Fibroblast of the aortic adventitia (primary cell): ENCODE results near the gene PTDSS2. TPM values are rescaled to one million over a fixed set of nuclear protein-coding genes. Genes with fewer than 3 reads are reported as not detected.

Experiments used
- DNase-seq: peaks from one replicate; pipeline ENCODE4 v3.0.0-alpha.2; 2010; ENCODE audit warnings: low read depth
- H3K4me3 ChIP-seq: 2 replicates; pipeline ENCODE4 v1.5.1; 2011; ENCODE audit warnings: low read depth, mild to moderate bottlenecking, control low read depth, low read length, moderate library complexity
- total RNA-seq: library from RNA; depleted of rRNA; stranded (reverse); fragments of >200 nt; gene quantifications from 2 replicates; pipeline ENCODE4 v1.2.3, GENCODE V29; 2012; ENCODE audit warnings: low replicate concordance
- TF ChIP-seq, protein P1 (sequence below): IDR thresholded peaks from 2 replicates; pipeline ENCODE4 v1.5.1; 2011; ENCODE audit warnings: mild to moderate bottlenecking, low read length, control low read depth, inconsistent platforms; ENCODE audit not compliant: insufficient read depth

The PTDSS2 gene
- total RNA-seq, 1 donor, result 28.7 TPM

- DNase-seq, result no peak
- H3K4me3 ChIP-seq, result no peak overlapping the region
- TF ChIP-seq, protein P1, sequence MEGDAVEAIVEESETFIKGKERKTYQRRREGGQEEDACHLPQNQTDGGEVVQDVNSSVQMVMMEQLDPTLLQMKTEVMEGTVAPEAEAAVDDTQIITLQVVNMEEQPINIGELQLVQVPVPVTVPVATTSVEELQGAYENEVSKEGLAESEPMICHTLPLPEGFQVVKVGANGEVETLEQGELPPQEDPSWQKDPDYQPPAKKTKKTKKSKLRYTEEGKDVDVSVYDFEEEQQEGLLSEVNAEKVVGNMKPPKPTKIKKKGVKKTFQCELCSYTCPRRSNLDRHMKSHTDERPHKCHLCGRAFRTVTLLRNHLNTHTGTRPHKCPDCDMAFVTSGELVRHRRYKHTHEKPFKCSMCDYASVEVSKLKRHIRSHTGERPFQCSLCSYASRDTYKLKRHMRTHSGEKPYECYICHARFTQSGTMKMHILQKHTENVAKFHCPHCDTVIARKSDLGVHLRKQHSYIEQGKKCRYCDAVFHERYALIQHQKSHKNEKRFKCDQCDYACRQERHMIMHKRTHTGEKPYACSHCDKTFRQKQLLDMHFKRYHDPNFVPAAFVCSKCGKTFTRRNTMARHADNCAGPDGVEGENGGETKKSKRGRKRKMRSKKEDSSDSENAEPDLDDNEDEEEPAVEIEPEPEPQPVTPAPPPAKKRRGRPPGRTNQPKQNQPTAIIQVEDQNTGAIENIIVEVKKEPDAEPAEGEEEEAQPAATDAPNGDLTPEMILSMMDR, result no peak
These were observed 45.5 kb downstream of the PTDSS2 start for GRCh38 chr11:495537-495931.

GRCh38 chr11:496834-497564 lies 46.9 kb downstream of the PTDSS2 start:
- no peak overlapping the region for H3K4me3 ChIP-seq
- TF ChIP-seq, protein P1, result no peak

DNA sequence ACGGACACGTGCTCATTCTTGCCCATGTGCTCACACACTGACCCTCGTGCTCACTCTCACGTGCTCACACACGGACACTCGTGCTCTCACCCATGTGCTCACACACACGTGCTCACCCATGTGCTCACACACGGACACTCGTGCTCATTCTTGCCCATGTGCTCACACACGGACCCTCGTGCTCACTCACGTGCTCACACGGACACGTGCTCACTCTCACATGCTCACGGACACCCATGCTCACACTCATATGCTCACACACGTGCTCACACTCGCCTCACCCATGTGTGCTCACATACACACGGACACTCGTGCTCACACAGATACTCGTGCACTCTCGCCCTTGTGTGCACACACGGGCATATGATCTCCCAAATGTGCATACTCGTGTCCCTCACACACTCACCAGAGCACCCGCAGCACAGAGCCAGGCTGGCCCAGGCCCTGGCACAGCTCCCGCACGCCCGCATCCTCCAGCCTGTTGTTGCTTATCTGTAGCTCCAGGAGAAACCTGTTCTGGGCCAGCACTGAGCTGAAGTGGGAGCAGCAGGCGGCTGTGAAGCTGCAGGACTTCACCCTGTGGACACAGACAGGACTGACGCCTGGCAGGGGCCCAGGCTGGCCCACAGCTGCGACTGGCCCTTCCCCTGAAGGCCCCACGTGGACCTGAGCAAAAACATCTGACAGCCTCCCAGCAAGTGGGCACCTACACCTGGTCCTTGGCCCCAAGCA lies 47.7 kb downstream of the PTDSS2 start:
- no peak overlapping the region for H3K4me3 ChIP-seq
- no peak for DNase-seq
- TF ChIP-seq, protein P1, result no peak

More at GRCh38 chr11:496834-497564, 46.9 kb downstream of the PTDSS2 start:
- DNase-seq, result no peak

DNA sequence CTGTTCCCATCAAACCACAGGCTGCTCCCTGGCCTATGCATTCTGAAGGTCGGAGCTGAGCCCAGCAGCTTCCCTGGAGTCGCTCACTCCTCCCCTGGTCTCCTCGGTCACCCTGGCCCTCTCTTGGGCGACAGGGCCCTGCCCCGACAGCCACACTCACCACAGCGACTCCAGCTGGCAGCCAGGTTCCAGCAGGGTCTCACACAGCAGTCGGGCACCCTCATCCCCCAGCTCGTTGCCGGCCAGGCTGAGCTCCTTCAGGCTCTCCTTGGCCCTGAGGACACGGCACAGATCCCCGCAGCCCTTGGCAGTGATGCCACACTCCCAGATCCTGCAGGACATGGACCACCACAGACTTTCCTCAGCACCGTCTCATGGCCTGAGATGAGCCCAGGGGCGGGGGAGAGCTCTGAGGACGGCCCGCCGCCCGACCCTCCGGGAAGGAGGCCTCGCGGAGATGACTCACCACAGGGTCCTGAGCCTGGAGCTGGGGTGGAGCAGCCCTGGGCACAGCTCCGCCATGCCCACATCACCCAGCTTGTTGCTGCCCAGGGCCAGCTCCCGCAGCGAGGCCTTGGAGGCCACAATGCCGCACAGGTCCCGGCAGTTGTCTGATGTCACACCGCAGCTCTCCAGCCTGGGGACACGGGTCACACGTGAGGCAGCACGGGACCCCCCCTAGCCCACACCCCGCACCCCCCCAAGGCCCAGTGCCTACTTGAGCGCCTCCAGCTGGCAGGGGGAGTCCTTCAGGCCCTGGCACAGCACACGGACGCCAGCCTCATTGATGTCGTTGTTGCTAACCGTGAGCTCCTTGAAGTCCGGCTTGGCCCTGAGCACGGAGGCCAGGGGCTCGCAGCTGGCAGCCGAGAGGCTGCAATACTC lies 48.5 kb downstream of the PTDSS2 start:
- DNase-seq, result no peak
- no peak overlapping the region for H3K4me3 ChIP-seq
- TF ChIP-seq, protein P1, result no peak

GRCh38 chr11:499201-500076 lies 49.4 kb downstream of the PTDSS2 start:
- TF ChIP-seq, protein P1, result no peak
- H3K4me3 ChIP-seq, result no peak overlapping the region
- DNase-seq, result no peak
